ENCODE data around the gene OR2T3. TPM values are rescaled to one million over a fixed set of nuclear protein-coding genes. Genes with fewer than 3 reads are reported as not detected.
"Not testable (repeated sequence)": the region's sequence is repeated elsewhere in the genome, so short reads cannot be mapped to it uniquely, and the experiment has no call there.

The OR2T3 gene
- total RNA-seq, result under 1 TPM in 2 of 7 donors, not detected in 5; 0.63 to 0.77 TPM
- polyA plus RNA-seq, result not detected
- long read RNA-seq, donor 1, result 0 reads
- long read RNA-seq, donor 2, result 0 reads

GRCh38 chr1:248473051-248473450, at the start of gene OR2T3:
Gene OR2T3 (plus strand): TSS chr1:248473351. CDS start chr1:248473351, 0 bp downstream.
- not testable (repeated sequence) for H3K4me1 ChIP-seq
- whole genome bisulfite sequencing, 5 donors, result 69 to 93% (median 88%) methylated on average over 1 to 2 of the region's 2 CpGs

GRCh38 chr1:248427526-248428191, 45.5 kb upstream of the OR2T3 start:
- Histone ChIP-seq H3K9me3 (peaks cover 0 to 17% (median 10%) of the 10 kb centered on the region in 8 donors), H3K27ac (peak overlapping the region in 4 of 8 donors; percentile 25 to 61 (median 46))
- intact Hi-C loops (cut with DNase I; ENCODE audit: low total_unique reads); H3K4me3 ChIP-seq; H3K36me3 ChIP-seq; H3K4me1 ChIP-seq; H3K27me3 ChIP-seq (replicated peaks in 1 of 7); DNase-seq: not testable (repeated sequence)
- WGBS, 5 donors, result 65 to 82% (median 75%) methylated on average over 3 of the region's 3 CpGs

More at GRCh38 chr1:248473051-248473450, at the start of gene OR2T3:
- H3K36me3 ChIP-seq; H3K4me3 ChIP-seq; H3K27me3 ChIP-seq (replicated peaks in 1 of 7); H3K9me3 ChIP-seq; intact Hi-C loops (cut with DNase I; ENCODE audit: low total_unique reads); DNase-seq; H3K27ac ChIP-seq: not testable (repeated sequence)

GRCh38 chr1:248428192-248428533, 45.0 kb upstream of the OR2T3 start:
- H3K27me3 ChIP-seq (replicated peaks in 1 of 7); H3K4me3 ChIP-seq; intact Hi-C loops (cut with DNase I; ENCODE audit: low total_unique reads); H3K4me1 ChIP-seq; H3K36me3 ChIP-seq; DNase-seq: not testable (repeated sequence)
- WGBS, 5 donors, result 63 to 84% (median 74%) methylated on average over 3 of the region's 3 CpGs
- Histone ChIP-seq H3K27ac (peak overlapping the region in 3 of 8 donors; percentile 33 to 61 (median 59)), H3K9me3 (peaks cover 0 to 12% (median 5%) of the 10 kb centered on the region in 8 donors)

GRCh38 chr1:248431683-248432082, 41.5 kb upstream of the OR2T3 start:
- H3K27ac ChIP-seq, result peak overlapping the region in 1 of 8 donors; percentile 41
- WGBS, 5 donors, result 71 to 82% (median 81%) methylated on average over 11 of the region's 11 CpGs
- intact Hi-C loops (cut with DNase I; ENCODE audit: low total_unique reads); H3K9me3 ChIP-seq; DNase-seq; H3K36me3 ChIP-seq; H3K27me3 ChIP-seq (replicated peaks in 1 of 7); H3K4me3 ChIP-seq; H3K4me1 ChIP-seq: not testable (repeated sequence)

GRCh38 chr1:248432201-248432600, 41.0 kb upstream of the OR2T3 start:
- H3K4me1 ChIP-seq; DNase-seq; H3K9me3 ChIP-seq; intact Hi-C loops (cut with DNase I; ENCODE audit: low total_unique reads); H3K4me3 ChIP-seq; H3K27me3 ChIP-seq (replicated peaks in 1 of 7); H3K36me3 ChIP-seq: not testable (repeated sequence)
- WGBS, 5 donors, result 49 to 72% (median 64%) methylated on average over 4 of the region's 4 CpGs
- peak overlapping the region in 1 of 8 donors; percentile 41 for H3K27ac ChIP-seq

GRCh38 chr1:248433811-248434415, 39.2 kb upstream of the OR2T3 start:
- H3K4me3 ChIP-seq; H3K36me3 ChIP-seq; H3K9me3 ChIP-seq; H3K4me1 ChIP-seq; H3K27me3 ChIP-seq (replicated peaks in 1 of 7); intact Hi-C loops (cut with DNase I; ENCODE audit: low total_unique reads); DNase-seq; H3K27ac ChIP-seq: not testable (repeated sequence)
- WGBS, 5 donors, result 91 to 99% (median 93%) methylated on average over 20 to 38 of the region's 38 CpGs

GRCh38 chr1:248434913-248435312, 38.2 kb upstream of the OR2T3 start:
- DNase-seq; H3K9me3 ChIP-seq; H3K27ac ChIP-seq; intact Hi-C loops (cut with DNase I; ENCODE audit: low total_unique reads); H3K4me3 ChIP-seq; H3K36me3 ChIP-seq; H3K27me3 ChIP-seq (replicated peaks in 1 of 7); H3K4me1 ChIP-seq: not testable (repeated sequence)
- 72 to 92% (median 88%) methylated on average over 4 to 6 of the region's 6 CpGs for WGBS, 5 donors

GRCh38 chr1:248436303-248436702, 36.8 kb upstream of the OR2T3 start:
- intact Hi-C loops (cut with DNase I; ENCODE audit: low total_unique reads); H3K4me3 ChIP-seq: not testable (repeated sequence)
- 68 to 83% (median 77%) methylated on average over 2 to 3 of the region's 3 CpGs for WGBS, 5 donors

GRCh38 chr1:248438668-248439067, 34.5 kb upstream of the OR2T3 start:
- H3K4me3 ChIP-seq; DNase-seq; H3K9me3 ChIP-seq; H3K27me3 ChIP-seq (replicated peaks in 1 of 7); H3K36me3 ChIP-seq; H3K4me1 ChIP-seq; intact Hi-C loops (cut with DNase I; ENCODE audit: low total_unique reads); H3K27ac ChIP-seq: not testable (repeated sequence)
- WGBS, 5 donors, result 40 to 54% (median 48%) methylated on average over 1 of the region's 1 CpG; no CpG with 5 or more reads in 1 of the 5 donors

More at GRCh38 chr1:248436303-248436702, 36.8 kb upstream of the OR2T3 start:
- not testable (repeated sequence) for H3K27ac ChIP-seq; H3K27me3 ChIP-seq (replicated peaks in 1 of 7); H3K9me3 ChIP-seq; H3K4me1 ChIP-seq; DNase-seq; H3K36me3 ChIP-seq

- H3K9me3 ChIP-seq; H3K4me1 ChIP-seq; H3K27me3 ChIP-seq (replicated peaks in 1 of 7); H3K36me3 ChIP-seq; intact Hi-C loops (cut with DNase I; ENCODE audit: low total_unique reads); H3K27ac ChIP-seq; DNase-seq; H3K4me3 ChIP-seq: not testable (repeated sequence)
- 53 to 75% (median 67%) methylated on average over 5 of the region's 5 CpGs for WGBS, 5 donors
Observed at GRCh38 chr1:248439283-248439682, 33.9 kb upstream of the OR2T3 start.

GRCh38 chr1:248442500-248443277, 30.5 kb upstream of the OR2T3 start:
- H3K36me3 ChIP-seq; DNase-seq; H3K9me3 ChIP-seq; intact Hi-C loops (cut with DNase I; ENCODE audit: low total_unique reads); H3K27me3 ChIP-seq (replicated peaks in 1 of 7); H3K27ac ChIP-seq; H3K4me3 ChIP-seq: not testable (repeated sequence)
- peaks cover 0 to 21% (median 0%) of the 10 kb centered on the region in 6 donors for H3K4me1 ChIP-seq
- WGBS, 5 donors, result 43 to 83% (median 62%) methylated on average over 1 of the region's 2 CpGs

Measured in spleen (tissue), 13 donors.